Transverse colon (tissue), 4 donors: ENCODE data around the gene ATG101. TPM values are rescaled to one million over a fixed set of nuclear protein-coding genes. Genes with fewer than 3 reads are reported as not detected.

Experiments
- DNase-seq: peaks from one replicate; pipeline ENCODE4 v3.0.0-alpha.2; 2019
- H3K27ac ChIP-seq, 4 donors: fragments of 200-600 bp; sonication (generic); 2 replicates each; pipeline ENCODE4 v1.5.1; 2016 to 2018; ENCODE audit warnings: inconsistent platforms in 4 of 4
- H3K27me3 ChIP-seq: fragments of 200-600 bp; sonication (generic); 2 replicates; pipeline ENCODE4 v1.5.1; 2017; ENCODE audit warnings: inconsistent platforms
- H3K36me3 ChIP-seq, 4 donors: fragments of 200-600 bp; sonication (generic); 2 replicates each; pipeline ENCODE4 v1.5.1; 2017 to 2019; ENCODE audit warnings: inconsistent platforms in 4 of 4
- H3K4me1 ChIP-seq, 4 donors: fragments of 200-600 bp; sonication (generic); 2 replicates each; pipeline ENCODE4 v1.5.1; 2017 to 2020; ENCODE audit warnings: inconsistent platforms in 4 of 4
- H3K4me3 ChIP-seq, 4 donors: fragments of 200-600 bp; sonication (generic); 1 replicate in 1 of 4; 2 replicates in 3 of 4; pipeline versions ENCODE4 v1.5.1 to v1.6.1; 2017 to 2019; ENCODE audit warnings: inconsistent platforms in 4 of 4
- H3K9me3 ChIP-seq, 2 donors: fragments of 200-600 bp; sonication (generic); 2 replicates each; pipeline ENCODE4 v1.5.1; 2017 to 2019; ENCODE audit warnings: inconsistent platforms in 2 of 2
- EP300 ChIP-seq: sonication (generic); formaldehyde crosslinking; IDR thresholded peaks from one replicate; pipeline ENCODE4 v1.6.1; 2017; ENCODE audit warnings: antibody characterized with exemption, low read depth
- POLR2A ChIP-seq: fragments of 450-650 bp; IDR thresholded peaks from one replicate; pipeline ENCODE4 v1.6.1; 2016; ENCODE audit warnings: antibody characterized with exemption, mild to moderate bottlenecking, moderate library complexity
- POLR2AphosphoS5 ChIP-seq, 3 donors: sonication (generic); formaldehyde crosslinking; IDR thresholded peaks; one replicate each; pipeline ENCODE4 v1.6.1; 2016; ENCODE audit warnings: antibody characterized with exemption in 3 of 3
- WGBS, 2 donors: methylation state at CpG; one replicate each; pipeline ENCODE4 v1.1.5; 2018; ENCODE audit warnings: low coverage in 1 of 2; 5-methylcytosine and 5-hydroxymethylcytosine counted together
- in situ Hi-C, 4 donors: fragments of 200-750 bp; cut with MboI; loops; one replicate each; pipeline versions ENCODE4 v1.15.0 to v1.15.1; 2017; ENCODE audit warnings: low sequenced_read_pairs in 3 of 4, low pct_ligation_motif_present in 1 of 4, low pct_unique_long_range_greater_than_20kb in 1 of 4
- intact Hi-C: fragments of 100-400 bp; cut with DNase I; formaldehyde crosslinking; loops from one replicate; pipeline ENCODE4 v1.15.1; 2023; ENCODE audit warnings: low total_unique reads
- total RNA-seq, 4 donors: library from RNA; depleted of rRNA; stranded (reverse); fragments of >200 nt; gene quantifications; one replicate each; pipeline ENCODE4 v1.1.0, GENCODE V29; 2016
- TF ChIP-seq, protein P1 (sequence below), 5 experiments: fragments of 200-600 bp in 3 of 5; fragments of 450-650 bp in 2 of 5; sonication (generic) in 3 of 5; IDR thresholded peaks; 1 replicate in 2 of 5; 2 replicates in 3 of 5; pipeline ENCODE4 v1.5.1; 2016 to 2017; ENCODE audit warnings: antibody characterized with exemption in 5 of 5, inconsistent platforms in 3 of 5, mild to moderate bottlenecking in 2 of 5, moderate library complexity in 1 of 5

ATG101 gene
- total RNA-seq, 4 donors from 2014 or later = 15.7 to 64.1 (median 51.6) TPM

DNA sequence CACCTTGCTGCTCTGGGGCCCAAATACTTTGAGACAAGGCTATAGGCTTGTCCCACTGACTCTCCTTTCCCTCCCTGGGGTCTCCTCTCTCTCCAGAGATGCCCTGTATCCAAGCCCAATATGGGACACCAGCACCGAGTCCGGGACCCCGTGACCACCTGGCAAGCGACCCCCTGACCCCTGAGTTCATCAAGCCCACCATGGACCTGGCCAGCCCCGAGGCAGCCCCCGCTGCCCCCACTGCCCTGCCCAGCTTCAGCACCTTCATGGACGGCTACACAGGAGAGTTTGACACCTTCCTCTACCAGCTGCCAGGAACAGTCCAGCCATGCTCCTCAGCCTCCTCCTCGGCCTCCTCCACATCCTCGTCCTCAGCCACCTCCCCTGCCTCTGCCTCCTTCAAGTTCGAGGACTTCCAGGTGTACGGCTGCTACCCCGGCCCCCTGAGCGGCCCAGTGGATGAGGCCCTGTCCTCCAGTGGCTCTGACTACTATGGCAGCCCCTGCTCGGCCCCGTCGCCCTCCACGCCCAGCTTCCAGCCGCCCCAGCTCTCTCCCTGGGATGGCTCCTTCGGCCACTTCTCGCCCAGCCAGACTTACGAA is 15.4 kb upstream of the ATG101 start:
- peak; percentile 58 for DNase-seq
- Histone ChIP-seq H3K27ac (peak overlapping the region; percentile 91 to 98 (median 94)), H3K4me3 (peak overlapping the region in 1 of 4 donors; percentile 67), H3K27me3 (no peaks in the 10 kb centered on the region), H3K36me3 (peaks cover 0 to 4% (median 0%) of the 10 kb centered on the region in 4 donors), H3K9me3 (no peaks in the 10 kb centered on the region), H3K4me1 (peaks cover 23 to 34% (median 30%) of the 10 kb centered on the region in 4 donors)
- TF ChIP-seq, protein P1, sequence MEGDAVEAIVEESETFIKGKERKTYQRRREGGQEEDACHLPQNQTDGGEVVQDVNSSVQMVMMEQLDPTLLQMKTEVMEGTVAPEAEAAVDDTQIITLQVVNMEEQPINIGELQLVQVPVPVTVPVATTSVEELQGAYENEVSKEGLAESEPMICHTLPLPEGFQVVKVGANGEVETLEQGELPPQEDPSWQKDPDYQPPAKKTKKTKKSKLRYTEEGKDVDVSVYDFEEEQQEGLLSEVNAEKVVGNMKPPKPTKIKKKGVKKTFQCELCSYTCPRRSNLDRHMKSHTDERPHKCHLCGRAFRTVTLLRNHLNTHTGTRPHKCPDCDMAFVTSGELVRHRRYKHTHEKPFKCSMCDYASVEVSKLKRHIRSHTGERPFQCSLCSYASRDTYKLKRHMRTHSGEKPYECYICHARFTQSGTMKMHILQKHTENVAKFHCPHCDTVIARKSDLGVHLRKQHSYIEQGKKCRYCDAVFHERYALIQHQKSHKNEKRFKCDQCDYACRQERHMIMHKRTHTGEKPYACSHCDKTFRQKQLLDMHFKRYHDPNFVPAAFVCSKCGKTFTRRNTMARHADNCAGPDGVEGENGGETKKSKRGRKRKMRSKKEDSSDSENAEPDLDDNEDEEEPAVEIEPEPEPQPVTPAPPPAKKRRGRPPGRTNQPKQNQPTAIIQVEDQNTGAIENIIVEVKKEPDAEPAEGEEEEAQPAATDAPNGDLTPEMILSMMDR (IDR thresholded peaks at IDR 0.05) = no peak
- TF ChIP-seq EP300 (no peak), POLR2AphosphoS5 (IDR thresholded peaks at IDR 0.05) (peak in 2 of 3 donors; percentile 19 to 64), POLR2A (peak; percentile 8)
- in situ Hi-C loops = no loop called here
- intact Hi-C loops = no loop called here
- 94% methylated on average over 21 of the region's 21 CpGs; no CpG with 5 or more reads in 1 of the 2 donors for WGBS, 2 donors

DNA sequence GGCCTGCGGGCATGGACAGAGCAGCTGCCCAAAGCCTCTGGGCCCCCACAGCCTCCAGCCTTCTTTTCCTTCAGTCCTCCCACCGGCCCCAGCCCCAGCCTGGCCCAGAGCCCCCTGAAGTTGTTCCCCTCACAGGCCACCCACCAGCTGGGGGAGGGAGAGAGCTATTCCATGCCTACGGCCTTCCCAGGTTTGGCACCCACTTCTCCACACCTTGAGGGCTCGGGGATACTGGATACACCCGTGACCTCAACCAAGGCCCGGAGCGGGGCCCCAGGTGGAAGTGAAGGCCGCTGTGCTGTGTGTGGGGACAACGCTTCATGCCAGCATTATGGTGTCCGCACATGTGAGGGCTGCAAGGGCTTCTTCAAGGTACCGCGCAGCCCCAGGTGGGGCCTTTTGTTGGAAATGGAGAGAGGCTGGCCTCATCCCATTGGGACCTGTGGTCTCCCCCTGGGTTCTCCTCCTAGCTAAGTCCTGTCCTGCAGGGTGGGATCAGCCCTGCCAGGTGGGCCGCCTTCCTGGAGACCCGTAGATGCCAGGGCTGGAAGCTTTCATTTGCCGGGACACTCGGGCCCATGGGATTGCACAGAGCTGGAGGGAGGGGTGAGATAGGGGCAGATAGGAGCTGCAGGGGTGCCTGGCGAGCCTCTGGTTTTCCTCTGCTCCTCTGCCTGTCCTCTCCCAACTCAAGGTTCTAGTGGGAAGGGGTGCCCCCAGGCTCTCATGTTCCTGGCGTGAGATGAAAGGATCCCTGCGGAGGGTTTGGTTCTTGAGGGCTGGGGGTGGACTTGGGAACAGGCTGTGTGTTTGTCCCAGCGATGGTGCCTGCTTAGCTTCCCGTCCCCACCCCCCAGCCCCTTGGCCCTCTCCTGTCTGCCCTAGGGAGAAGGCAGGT is 14.7 kb upstream of the ATG101 start:
- in situ Hi-C loops (no loop called here), intact Hi-C loops (no loop called here)
- H3K4me3 ChIP-seq = no peak overlapping the region
- H3K27me3 ChIP-seq = no peaks in the 10 kb centered on the region
- DNase-seq = peak; percentile 36
- no peak for TF ChIP-seq POLR2A
- TF ChIP-seq POLR2AphosphoS5 (IDR thresholded peaks at IDR 0.05) = peak in 2 of 3 donors; percentile 11 to 75
- H3K4me1 ChIP-seq = peaks cover 19 to 29% (median 25%) of the 10 kb centered on the region in 4 donors
- 92% methylated on average over 18 of the region's 21 CpGs; no CpG with 5 or more reads in 1 of the 2 donors for whole genome bisulfite sequencing, 2 donors
- peaks cover 0 to 4% (median 0%) of the 10 kb centered on the region in 4 donors for H3K36me3 ChIP-seq
- peak overlapping the region; percentile 4 to 98 (median 94) for H3K27ac ChIP-seq
- H3K9me3 ChIP-seq = no peaks in the 10 kb centered on the region

DNA sequence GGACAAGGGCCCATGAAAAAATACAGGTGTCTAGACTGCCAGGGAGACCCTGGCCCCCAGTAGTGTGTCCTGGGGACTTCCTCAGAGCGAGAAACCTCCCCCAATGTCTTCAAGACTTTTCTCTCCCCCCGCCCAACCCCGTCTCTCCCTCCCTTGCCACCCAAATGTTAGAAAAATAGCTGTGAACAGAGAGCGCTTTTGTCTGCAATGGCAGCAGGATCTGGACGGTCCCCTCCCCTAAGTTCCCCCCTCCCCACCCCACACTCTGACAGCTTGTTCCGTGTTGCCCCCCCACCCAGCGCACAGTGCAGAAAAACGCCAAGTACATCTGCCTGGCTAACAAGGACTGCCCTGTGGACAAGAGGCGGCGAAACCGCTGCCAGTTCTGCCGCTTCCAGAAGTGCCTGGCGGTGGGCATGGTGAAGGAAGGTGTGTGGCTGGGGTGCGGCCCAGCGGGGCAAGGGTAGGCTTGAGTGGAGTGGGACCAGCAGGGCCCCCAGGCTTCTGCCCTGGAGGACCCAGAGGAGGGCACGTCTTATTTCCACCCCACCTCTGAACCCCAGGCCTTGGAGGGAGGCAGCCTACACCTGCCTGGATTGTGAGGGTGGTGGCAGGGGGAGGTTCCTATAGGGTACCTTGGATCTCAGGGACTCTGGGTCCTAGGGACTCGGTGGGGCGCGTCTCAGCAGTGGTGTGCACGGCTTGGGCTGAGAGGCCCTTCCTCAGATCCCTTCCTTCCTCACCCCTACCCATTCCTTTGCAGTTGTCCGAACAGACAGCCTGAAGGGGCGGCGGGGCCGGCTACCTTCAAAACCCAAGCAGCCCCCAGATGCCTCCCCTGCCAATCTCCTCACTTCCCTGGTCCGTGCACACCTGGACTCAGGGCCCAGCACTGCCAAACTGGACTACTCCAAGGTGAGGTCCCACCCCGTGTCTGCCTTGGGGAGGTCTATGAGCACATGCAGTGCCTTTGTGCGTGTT is 13.8 kb upstream of the ATG101 start:
- no peak overlapping the region for H3K4me3 ChIP-seq
- in situ Hi-C loops (no loop called here), intact Hi-C loops (no loop called here)
- peak overlapping the region in 3 of 4 donors; percentile 94 to 98 (median 95) for H3K27ac ChIP-seq
- DNase-seq = peak; percentile 52
- TF ChIP-seq EP300 (no peak), POLR2A (no peak), POLR2AphosphoS5 (IDR thresholded peaks at IDR 0.05) (peak; percentile 23 to 89 (median 84))
- no peaks in the 10 kb centered on the region for H3K27me3 ChIP-seq
- H3K9me3 ChIP-seq = no peaks in the 10 kb centered on the region
- WGBS, 2 donors = 80 to 87% methylated on average over 4 to 27 of the region's 27 CpGs
- peaks cover 13 to 22% (median 18%) of the 10 kb centered on the region in 4 donors for H3K4me1 ChIP-seq
- peaks cover 0 to 4% (median 0%) of the 10 kb centered on the region in 4 donors for H3K36me3 ChIP-seq

DNA sequence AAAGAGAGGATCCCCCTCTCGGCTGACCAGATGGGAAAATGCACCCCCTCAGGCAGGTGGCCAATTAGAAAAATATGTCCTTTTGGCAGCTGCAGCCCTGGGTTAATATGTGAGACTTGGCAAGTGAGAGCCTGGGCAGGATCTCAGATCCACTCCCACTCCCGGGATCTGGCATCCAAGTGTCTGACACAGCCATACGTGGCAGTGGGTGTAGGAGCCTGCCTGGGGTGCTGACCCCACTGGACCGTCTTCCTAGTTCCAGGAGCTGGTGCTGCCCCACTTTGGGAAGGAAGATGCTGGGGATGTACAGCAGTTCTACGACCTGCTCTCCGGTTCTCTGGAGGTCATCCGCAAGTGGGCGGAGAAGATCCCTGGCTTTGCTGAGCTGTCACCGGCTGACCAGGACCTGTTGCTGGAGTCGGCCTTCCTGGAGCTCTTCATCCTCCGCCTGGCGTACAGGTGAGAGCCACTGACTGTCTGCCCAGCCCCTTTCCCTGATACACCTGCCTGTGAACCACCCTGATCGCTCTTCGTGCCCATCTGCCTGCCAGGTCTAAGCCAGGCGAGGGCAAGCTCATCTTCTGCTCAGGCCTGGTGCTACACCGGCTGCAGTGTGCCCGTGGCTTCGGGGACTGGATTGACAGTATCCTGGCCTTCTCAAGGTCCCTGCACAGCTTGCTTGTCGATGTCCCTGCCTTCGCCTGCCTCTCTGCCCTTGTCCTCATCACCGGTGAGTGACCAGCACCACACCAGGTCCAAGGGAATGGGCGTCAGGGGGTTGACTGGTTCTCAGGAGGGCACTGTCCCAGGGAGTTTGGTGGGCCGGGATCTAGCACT is 12.8 kb upstream of the ATG101 start:
- no peaks in the 10 kb centered on the region for H3K9me3 ChIP-seq
- no peaks in the 10 kb centered on the region for H3K27me3 ChIP-seq
- peaks cover 10 to 24% (median 14%) of the 10 kb centered on the region in 4 donors for H3K4me1 ChIP-seq
- WGBS, 2 donors = 60 to 89% methylated on average over 1 to 23 of the region's 23 CpGs
- H3K27ac ChIP-seq = peak overlapping the region in 3 of 4 donors; percentile 25 to 95 (median 68)
- intact Hi-C loops = no loop called here
- peak; percentile 44 for DNase-seq
- in situ Hi-C loops = no loop called here
- TF ChIP-seq EP300 (no peak), POLR2AphosphoS5 (IDR thresholded peaks at IDR 0.05) (peak; percentile 11 to 89 (median 41)), POLR2A (no peak)
- H3K36me3 ChIP-seq = peaks cover 0 to 4% (median 0%) of the 10 kb centered on the region in 4 donors
- no peak overlapping the region for H3K4me3 ChIP-seq
